ENCODE measurements around the gene SCAMP5.

The SCAMP5 gene

DNA sequence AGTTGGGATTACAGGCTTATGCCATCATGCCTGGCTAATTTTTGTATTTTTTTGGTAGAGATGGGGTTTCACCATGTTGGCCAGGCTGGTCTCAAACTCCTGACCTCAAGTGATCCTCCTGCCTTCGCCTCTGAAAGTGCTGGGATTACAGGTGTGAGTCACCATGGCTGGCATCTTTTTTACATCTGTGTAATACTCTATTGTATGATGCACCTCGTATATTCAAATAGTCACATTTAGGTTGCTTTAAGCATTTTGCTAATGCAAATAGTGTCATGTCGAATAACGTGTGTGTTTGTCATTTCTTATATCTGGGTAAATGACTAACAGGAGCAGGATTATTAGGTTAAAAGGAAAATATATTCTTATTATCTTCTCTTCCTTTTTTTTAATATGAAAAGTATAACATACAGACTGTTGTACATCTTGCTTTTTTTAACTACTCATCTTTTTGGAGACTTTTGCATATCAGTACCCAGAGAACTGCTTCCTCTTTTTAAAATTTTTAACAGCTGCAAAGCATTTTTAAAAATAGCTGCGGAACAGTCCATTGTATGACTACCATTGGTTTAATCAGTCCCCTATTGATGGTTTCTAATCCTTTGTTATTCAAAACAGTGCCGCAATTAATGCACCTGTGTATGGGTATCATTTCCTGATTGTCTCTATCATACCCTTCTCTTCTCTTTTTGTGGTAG is 13.4 kb downstream of the SCAMP5 start:
- TF ChIP-seq, protein P1, sequence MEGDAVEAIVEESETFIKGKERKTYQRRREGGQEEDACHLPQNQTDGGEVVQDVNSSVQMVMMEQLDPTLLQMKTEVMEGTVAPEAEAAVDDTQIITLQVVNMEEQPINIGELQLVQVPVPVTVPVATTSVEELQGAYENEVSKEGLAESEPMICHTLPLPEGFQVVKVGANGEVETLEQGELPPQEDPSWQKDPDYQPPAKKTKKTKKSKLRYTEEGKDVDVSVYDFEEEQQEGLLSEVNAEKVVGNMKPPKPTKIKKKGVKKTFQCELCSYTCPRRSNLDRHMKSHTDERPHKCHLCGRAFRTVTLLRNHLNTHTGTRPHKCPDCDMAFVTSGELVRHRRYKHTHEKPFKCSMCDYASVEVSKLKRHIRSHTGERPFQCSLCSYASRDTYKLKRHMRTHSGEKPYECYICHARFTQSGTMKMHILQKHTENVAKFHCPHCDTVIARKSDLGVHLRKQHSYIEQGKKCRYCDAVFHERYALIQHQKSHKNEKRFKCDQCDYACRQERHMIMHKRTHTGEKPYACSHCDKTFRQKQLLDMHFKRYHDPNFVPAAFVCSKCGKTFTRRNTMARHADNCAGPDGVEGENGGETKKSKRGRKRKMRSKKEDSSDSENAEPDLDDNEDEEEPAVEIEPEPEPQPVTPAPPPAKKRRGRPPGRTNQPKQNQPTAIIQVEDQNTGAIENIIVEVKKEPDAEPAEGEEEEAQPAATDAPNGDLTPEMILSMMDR (IDR thresholded peaks at IDR 0.05; ENCODE audit: low read depth, low read length), result no peak
- H3K4me3 ChIP-seq (replicated peaks in 1 of 2; ENCODE audit: low read depth in 2 of 2, low read length in 2 of 2), result no peak overlapping the region
- no peak for DNase-seq (ENCODE audit: low read depth in 2 of 2)

GRCh38 chr15:75016431-75016830 is 21.1 kb downstream of the SCAMP5 start:
- no peak for DNase-seq (ENCODE audit: low read depth in 2 of 2)
- TF ChIP-seq, protein P1 (IDR thresholded peaks at IDR 0.05; ENCODE audit: low read depth, low read length), result no peak
- no peak overlapping the region for H3K4me3 ChIP-seq (replicated peaks in 1 of 2; ENCODE audit: low read depth in 2 of 2, low read length in 2 of 2)

GRCh38 chr15:75019916-75020315 is 24.6 kb downstream of the SCAMP5 start:
- TF ChIP-seq, protein P1 (IDR thresholded peaks at IDR 0.05; ENCODE audit: low read depth, low read length), result no peak
- H3K4me3 ChIP-seq (replicated peaks in 1 of 2; ENCODE audit: low read depth in 2 of 2, low read length in 2 of 2), result no peak overlapping the region
- no peak for DNase-seq (ENCODE audit: low read depth in 2 of 2)

GRCh38 chr15:75021341-75021740 is 26.0 kb downstream of the SCAMP5 start:
- H3K4me3 ChIP-seq (replicated peaks in 1 of 2; ENCODE audit: low read depth in 2 of 2, low read length in 2 of 2), result no peak overlapping the region
- no peak for DNase-seq (ENCODE audit: low read depth in 2 of 2)
- TF ChIP-seq, protein P1 (IDR thresholded peaks at IDR 0.05; ENCODE audit: low read depth, low read length), result no peak

DNA sequence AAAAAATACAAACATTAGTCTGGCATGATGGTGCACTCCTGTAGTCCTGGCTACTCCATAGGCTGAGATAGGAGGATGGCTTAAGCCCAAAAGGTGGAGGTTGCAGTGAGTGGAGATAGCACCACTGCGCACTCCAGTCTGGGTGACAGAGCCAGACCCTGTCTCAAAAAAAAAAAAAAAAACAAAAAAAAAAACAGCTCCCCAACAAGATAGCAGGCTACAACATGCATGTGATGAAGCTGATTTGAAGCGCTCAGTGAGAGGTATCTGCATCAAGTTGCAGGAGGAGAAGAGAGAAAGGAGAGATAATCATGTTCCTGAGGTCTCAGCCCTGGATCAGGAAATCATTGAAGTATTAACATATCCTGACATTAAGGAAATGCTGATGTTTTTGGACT is 27.4 kb downstream of the SCAMP5 start:
- TF ChIP-seq, protein P1 (IDR thresholded peaks at IDR 0.05; ENCODE audit: low read depth, low read length), result no peak
- DNase-seq (ENCODE audit: low read depth in 2 of 2), result no peak
- no peak overlapping the region for H3K4me3 ChIP-seq (replicated peaks in 1 of 2; ENCODE audit: low read depth in 2 of 2, low read length in 2 of 2)

DNA sequence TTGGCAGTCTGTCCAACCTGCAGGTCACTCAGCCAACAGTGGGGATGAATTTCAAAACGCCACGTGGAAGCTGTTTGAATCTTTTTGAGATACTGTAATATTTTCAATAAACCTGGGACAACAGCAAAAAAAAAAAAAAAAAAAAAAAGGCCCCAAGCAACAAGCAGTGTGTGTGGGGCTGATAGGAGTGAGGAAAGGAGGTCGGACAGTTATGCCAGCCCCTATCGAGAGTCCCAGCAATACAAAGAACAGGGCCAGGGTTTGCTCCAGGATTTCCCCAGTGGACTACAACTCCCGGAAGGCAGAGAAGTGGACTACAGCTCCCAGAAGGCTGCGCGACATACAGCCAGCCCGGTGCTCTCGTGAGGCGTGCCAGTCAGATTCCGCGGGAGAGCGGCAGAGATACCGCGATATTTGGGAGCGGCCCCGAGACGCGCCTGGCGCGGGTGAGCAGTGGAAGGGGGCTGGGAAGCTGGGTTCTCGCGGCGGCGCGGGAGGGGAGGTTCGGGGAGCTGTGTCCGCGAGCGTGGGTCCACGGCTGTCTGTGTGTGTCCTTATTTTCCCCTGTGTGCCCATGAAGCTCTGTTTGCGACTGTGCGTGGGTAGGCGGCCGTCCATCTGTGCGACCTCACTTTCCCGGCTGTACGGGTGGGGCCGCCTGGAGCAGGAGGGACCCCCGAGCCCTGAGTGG is 28.0 kb downstream of the SCAMP5 start, which contains the start of gene PPCDC:
Gene PPCDC, plus strand, starts transcription at position 410 of the 691 bp plus-strand sequence. CDS start 4,729 bp downstream, outside the sequence.
- TF ChIP-seq, protein P1 (IDR thresholded peaks at IDR 0.05; ENCODE audit: low read depth, low read length), result no peak
- peak within 1 kb of the TSS; percentile 99 for H3K4me3 ChIP-seq (replicated peaks in 1 of 2; ENCODE audit: low read depth in 2 of 2, low read length in 2 of 2)
- DNase-seq (ENCODE audit: low read depth in 2 of 2), result peak; percentile 96
